Endothelial cell of umbilical vein (primary cell): ENCODE measurements around the gene TMEM174. TPM values are rescaled to one million over a fixed set of nuclear protein-coding genes. Genes with fewer than 3 reads are reported as not detected.

ENCODE experiments used
- BruUV-seq: library from RNA; stranded (reverse); fragments of 400-500 nt; replicated peaks from 2 replicates; lab custom pipeline; 2021; lab: Mats Ljungman, UMichigan
- CTCF ChIA-PET: fragments of 300-600, 350-600 bp; sonication (Branson Sonifier 250); formaldehyde crosslinking; loops from one replicate; lab custom pipeline; 2021; ENCODE audit warnings: antibody characterized with exemption, inconsistent platforms; lab: Charles Lee
- POLR2A ChIA-PET: fragments of 300-600, 350-600 bp; sonication (Branson Sonifier 250); formaldehyde crosslinking; loops from one replicate; lab custom pipeline; 2021; ENCODE audit warnings: antibody characterized with exemption, inconsistent platforms; lab: Charles Lee
- DNase-seq: peaks from one replicate; pipeline ENCODE4 v3.0.0-alpha.2; 2011; ENCODE audit warnings: low read depth, low spot score
- FAIRE-seq: peaks from 2 replicates; lab custom pipeline; 2011; peaks lifted over from hg19 to GRCh38; lab: Jason Lieb, UNC
- H2AFZ ChIP-seq: 2 replicates; pipeline ENCODE4 v1.6.0; 2012; ENCODE audit warnings: low read depth, low read length, control low read depth, inconsistent platforms
- H3K27ac ChIP-seq: 2 replicates; pipeline ENCODE4 v1.5.1; 2011; ENCODE audit warnings: low read depth, mild to moderate bottlenecking, control low read depth, low read length, moderate library complexity; ENCODE audit not compliant: insufficient read depth
- H3K27me3 ChIP-seq, 2 experiments: 2 replicates each; pipeline versions ENCODE4 v1.6.0 to v1.6.1; 2011; ENCODE audit warnings: low read length in 2 of 2, mixed read lengths in 1 of 2; ENCODE audit not compliant: control insufficient read depth in 2 of 2, insufficient read depth in 2 of 2
- H3K36me3 ChIP-seq, 2 experiments: 2 replicates in 1 of 2; 3 replicates in 1 of 2; pipeline ENCODE4 v1.5.1; 2011; ENCODE audit warnings: low read length in 2 of 2, mild to moderate bottlenecking in 1 of 2, moderate library complexity in 1 of 2; ENCODE audit not compliant: control insufficient read depth in 2 of 2, insufficient read depth in 2 of 2; ENCODE audit errors: extremely low read depth in 1 of 2
- H3K4me1 ChIP-seq: 3 replicates; pipeline ENCODE4 v1.5.1; 2011; ENCODE audit warnings: mild to moderate bottlenecking, low read length; ENCODE audit not compliant: control insufficient read depth, insufficient read depth; ENCODE audit errors: extremely low read depth
- H3K4me2 ChIP-seq: 2 replicates; pipeline ENCODE4 v1.6.1; 2011; ENCODE audit warnings: low read length, control low read depth, mixed read lengths; ENCODE audit not compliant: insufficient read depth
- H3K4me3 ChIP-seq, 3 experiments: fragments of 200-600 bp in 1 of 3; sonication (generic), shearing (Covaris generic) in 1 of 3; replicated peaks in 1 of 3; 2 replicates each; pipeline ENCODE4 v1.5.1; 2011 to 2016; ENCODE audit warnings: control low read depth in 3 of 3, low read length in 3 of 3, mild to moderate bottlenecking in 2 of 3, inconsistent platforms in 1 of 3, low read depth in 1 of 3, moderate library complexity in 1 of 3; ENCODE audit not compliant: insufficient read depth in 1 of 3
- H3K79me2 ChIP-seq: 2 replicates; pipeline ENCODE4 v1.6.0; 2012; ENCODE audit warnings: low read length, inconsistent platforms; ENCODE audit not compliant: control insufficient read depth, insufficient read depth
- H3K9ac ChIP-seq: replicated peaks from 2 replicates; pipeline ENCODE3; 2011; ENCODE audit warnings: low read length, control low read depth; ENCODE audit not compliant: insufficient read depth; ENCODE audit errors: extremely low read depth
- H3K9me1 ChIP-seq: replicated peaks from 3 replicates; pipeline ENCODE4 v1.6.0; 2011; ENCODE audit warnings: mild to moderate bottlenecking, low read length; ENCODE audit not compliant: control insufficient read depth, insufficient read depth; ENCODE audit errors: extremely low read depth
- H3K9me3 ChIP-seq: replicated peaks from 2 replicates; pipeline ENCODE4 v1.5.1; 2012; ENCODE audit warnings: low read length, inconsistent platforms; ENCODE audit not compliant: control insufficient read depth, insufficient read depth
- H4K20me1 ChIP-seq: replicated peaks from 2 replicates; pipeline ENCODE3; 2011; ENCODE audit warnings: mild to moderate bottlenecking, low read length; ENCODE audit not compliant: control insufficient read depth, insufficient read depth; ENCODE audit errors: extremely low read depth
- EZH2 ChIP-seq: IDR thresholded peaks from 2 replicates; pipeline ENCODE4 v1.6.1; 2012; ENCODE audit warnings: borderline replicate concordance, low read depth, mild to moderate bottlenecking, moderate library complexity, low read length, inconsistent platforms; ENCODE audit not compliant: severe bottlenecking
- FOS ChIP-seq: IDR thresholded peaks from 2 replicates; pipeline ENCODE4 v1.6.1; 2011; ENCODE audit warnings: mild to moderate bottlenecking, low read length, moderate library complexity, borderline replicate concordance; ENCODE audit not compliant: insufficient read depth
- GATA2 ChIP-seq: IDR thresholded peaks from 2 replicates; pipeline ENCODE4 v1.7.0; 2011; ENCODE audit warnings: low read depth, mild to moderate bottlenecking, moderate library complexity, mixed read lengths, low read length; ENCODE audit not compliant: insufficient read length, insufficient read depth
- JUN ChIP-seq: IDR thresholded peaks from 2 replicates; pipeline ENCODE4 v1.6.1; 2011; ENCODE audit warnings: borderline replicate concordance, low read depth; ENCODE audit not compliant: insufficient read length, insufficient read depth
- MYC ChIP-seq: IDR thresholded peaks from one replicate; pipeline ENCODE4 v1.6.1; 2011; ENCODE audit warnings: mild to moderate bottlenecking, low read depth, low read length
- POLR2A ChIP-seq: IDR thresholded peaks from 2 replicates; pipeline ENCODE4 v1.6.1; 2012; ENCODE audit warnings: low read depth, mild to moderate bottlenecking, control low read depth, low read length
- POLR2AphosphoS5 ChIP-seq: IDR thresholded peaks from 2 replicates; pipeline ENCODE4 v1.6.1; 2012; ENCODE audit warnings: low read depth, mild to moderate bottlenecking, control low read depth, low read length, moderate library complexity; ENCODE audit not compliant: insufficient read depth
- dilution Hi-C: fragments of 300-500 bp; cut with MboI; formaldehyde crosslinking; loops from one replicate; pipeline ENCODE4 v1.15.0; 2019; ENCODE audit warnings: low sequenced_read_pairs; ENCODE audit not compliant: extremely low pct_ligation_motif_present
- intact Hi-C: fragments of 100-400 bp; cut with micrococcal nuclease; formaldehyde crosslinking; loops from one replicate; pipeline ENCODE4 v1.10.0; 2022
- polyA plus RNA-seq, 4 experiments: library from polyadenylated mRNA; depleted of rRNA in 3 of 4; stranded (reverse) in 3 of 4; unstranded in 1 of 4; fragments of >200 nt; gene quantifications; 2 replicates each; pipeline versions ENCODE4 v1.2.1 to v1.2.3, GENCODE V29; 2011 to 2012; ENCODE audit warnings: missing spikeins in 1 of 4
- total RNA-seq: library from RNA; stranded (reverse); gene quantifications from 2 replicates; pipeline ENCODE4 v1.2.3, GENCODE V29; 2021
- TF ChIP-seq, protein P1 (sequence below), 2 donors: IDR thresholded peaks; 1 replicate in 1 of 2; 2 replicates in 1 of 2; pipeline ENCODE4 v1.5.1; 2011; ENCODE audit warnings: low read length in 2 of 2, mild to moderate bottlenecking in 2 of 2, moderate library complexity in 2 of 2, control low read depth in 1 of 2, inconsistent platforms in 1 of 2, low read depth in 1 of 2; ENCODE audit not compliant: insufficient read depth in 1 of 2; ENCODE audit errors: extremely low read depth in 1 of 2
- TF ChIP-seq, protein P2 (sequence below): IDR thresholded peaks from 2 replicates; pipeline ENCODE4 v1.6.1; 2011; ENCODE audit not compliant: insufficient read depth, insufficient read length

Gene TMEM174
- total and polyA plus RNA-seq, 2 donors (not counting 3 experiments of a cell fraction or from before 2014, with no cell fraction given), result not detected

DNA sequence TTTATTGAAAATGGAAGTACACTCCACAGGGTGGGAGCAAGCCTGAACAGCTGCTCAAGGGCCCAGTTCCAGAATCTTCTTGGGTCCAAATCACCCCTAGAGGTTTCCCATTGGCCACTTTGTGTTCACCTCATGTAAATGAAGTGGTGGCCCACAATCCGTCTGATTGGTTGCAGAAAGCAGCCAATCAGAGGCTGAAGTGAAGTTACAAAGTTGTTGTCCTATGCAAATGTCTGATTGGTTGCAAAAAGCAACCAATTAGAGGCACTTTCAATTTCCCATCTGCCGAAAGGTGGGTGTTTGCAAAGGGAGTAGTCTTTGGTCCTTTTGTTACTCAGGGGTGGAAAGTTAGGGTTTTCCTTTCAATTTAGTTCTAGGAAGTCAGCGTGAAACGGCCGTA, 43.9 kb upstream of the TMEM174 start:
- TF ChIP-seq, protein P1, sequence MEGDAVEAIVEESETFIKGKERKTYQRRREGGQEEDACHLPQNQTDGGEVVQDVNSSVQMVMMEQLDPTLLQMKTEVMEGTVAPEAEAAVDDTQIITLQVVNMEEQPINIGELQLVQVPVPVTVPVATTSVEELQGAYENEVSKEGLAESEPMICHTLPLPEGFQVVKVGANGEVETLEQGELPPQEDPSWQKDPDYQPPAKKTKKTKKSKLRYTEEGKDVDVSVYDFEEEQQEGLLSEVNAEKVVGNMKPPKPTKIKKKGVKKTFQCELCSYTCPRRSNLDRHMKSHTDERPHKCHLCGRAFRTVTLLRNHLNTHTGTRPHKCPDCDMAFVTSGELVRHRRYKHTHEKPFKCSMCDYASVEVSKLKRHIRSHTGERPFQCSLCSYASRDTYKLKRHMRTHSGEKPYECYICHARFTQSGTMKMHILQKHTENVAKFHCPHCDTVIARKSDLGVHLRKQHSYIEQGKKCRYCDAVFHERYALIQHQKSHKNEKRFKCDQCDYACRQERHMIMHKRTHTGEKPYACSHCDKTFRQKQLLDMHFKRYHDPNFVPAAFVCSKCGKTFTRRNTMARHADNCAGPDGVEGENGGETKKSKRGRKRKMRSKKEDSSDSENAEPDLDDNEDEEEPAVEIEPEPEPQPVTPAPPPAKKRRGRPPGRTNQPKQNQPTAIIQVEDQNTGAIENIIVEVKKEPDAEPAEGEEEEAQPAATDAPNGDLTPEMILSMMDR (IDR thresholded peaks at IDR 0.05; ENCODE audit: extremely low read depth in 1 of 2, insufficient read depth in 1 of 2, low read depth in 1 of 2, low read length in 2 of 2), result no peak
- FAIRE-seq, result no peak
- H3K4me2 ChIP-seq, result no peak overlapping the region

DNA sequence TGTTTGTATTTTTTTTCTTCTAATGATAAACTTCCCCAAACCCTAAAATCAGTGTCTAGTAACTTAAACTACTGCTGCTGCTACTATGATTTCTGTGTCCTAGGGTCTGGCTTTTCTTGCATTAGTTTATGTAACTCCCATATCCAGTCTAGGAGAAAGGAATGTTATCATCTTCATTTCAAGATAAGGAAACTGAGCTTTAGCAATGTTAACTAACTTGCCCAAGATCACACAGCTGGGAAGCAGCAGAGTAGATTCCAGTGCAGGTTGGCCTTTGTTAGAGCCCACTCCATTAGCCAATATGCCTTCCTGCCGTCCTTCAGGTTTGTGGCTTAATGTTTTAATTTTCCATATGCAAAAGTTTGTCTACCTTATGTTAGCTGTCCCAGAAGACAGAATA, 42.2 kb upstream of the TMEM174 start:
- Histone ChIP-seq H3K4me3 (no peak overlapping the region), H3K4me1 (no peaks in the 10 kb centered on the region), H3K36me3 (no peaks in the 10 kb centered on the region), H2AFZ (no peak overlapping the region), H3K27ac (no peak overlapping the region), H4K20me1 (no peaks in the 10 kb centered on the region), H3K79me2 (peaks cover 1% of the 10 kb centered on the region), H3K9me3 (no peaks in the 10 kb centered on the region), H3K4me2 (no peak overlapping the region), H3K27me3 (no peaks in the 10 kb centered on the region), H3K9me1 (no peaks in the 10 kb centered on the region), H3K9ac (no peak overlapping the region)
- ChIA-PET POLR2A (no interaction called here), CTCF (interaction anchor here (1.0 to 1.4 kb wide), 2 partner anchors 15 to 40 kb away, joined by 5 to 6 read pairs; no protein-coding TSS in a partner anchor)
- FAIRE-seq (no peak), DNase-seq (no peak)
- BruUV-seq, result no TSS peak
- dilution Hi-C loops (no loop called here), intact Hi-C loops (no loop called here)
- TF ChIP-seq EZH2, result no peak
- no peak for TF ChIP-seq MYC
- TF ChIP-seq, protein P2, sequence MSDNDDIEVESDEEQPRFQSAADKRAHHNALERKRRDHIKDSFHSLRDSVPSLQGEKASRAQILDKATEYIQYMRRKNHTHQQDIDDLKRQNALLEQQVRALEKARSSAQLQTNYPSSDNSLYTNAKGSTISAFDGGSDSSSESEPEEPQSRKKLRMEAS, result no peak
- no peak for TF ChIP-seq GATA2
- no peak for TF ChIP-seq POLR2AphosphoS5
- TF ChIP-seq FOS, result no peak
- TF ChIP-seq, protein P1 (IDR thresholded peaks at IDR 0.05; ENCODE audit: extremely low read depth in 1 of 2, insufficient read depth in 1 of 2, low read depth in 1 of 2, low read length in 2 of 2), result no peak
- TF ChIP-seq JUN, result no peak
- no peak for TF ChIP-seq POLR2A

More for the DNA sequence above, 43.9 kb upstream of the TMEM174 start:
- H3K79me2 ChIP-seq, result peaks cover 1% of the 10 kb centered on the region
- no peaks in the 10 kb centered on the region for H3K36me3 ChIP-seq
- intact Hi-C loops (no loop called here), dilution Hi-C loops (no loop called here)
- ChIA-PET CTCF (no interaction called here), POLR2A (no interaction called here)
- no peaks in the 10 kb centered on the region for H3K9me3 ChIP-seq
- no peaks in the 10 kb centered on the region for H3K27me3 ChIP-seq
- H3K9me1 ChIP-seq, result no peaks in the 10 kb centered on the region
- H4K20me1 ChIP-seq, result no peaks in the 10 kb centered on the region
- no peak overlapping the region for H2AFZ ChIP-seq
- BruUV-seq, result no TSS peak
- no peak for DNase-seq
- no peak overlapping the region for H3K27ac ChIP-seq
- H3K9ac ChIP-seq, result no peak overlapping the region
- H3K4me3 ChIP-seq, result no peak overlapping the region
- no peaks in the 10 kb centered on the region for H3K4me1 ChIP-seq
